Esophagus squamous epithelium (tissue), 4 donors: ENCODE data around the gene CELF4.

Experiments used
- POLR2A ChIP-seq, 4 donors: fragments of 450-650 bp; IDR thresholded peaks; one replicate each; pipeline ENCODE4 v1.6.1; 2017; ENCODE audit warnings: antibody characterized with exemption in 4 of 4, mild to moderate bottlenecking in 4 of 4, moderate library complexity in 3 of 4
- TF ChIP-seq, protein P1 (sequence below), 6 experiments: fragments of 450-650 bp in 4 of 6; fragments of 200-600 bp in 2 of 6; sonication (generic) in 2 of 6; IDR thresholded peaks; one replicate each; pipeline ENCODE4 v1.5.1; 2016 to 2019; ENCODE audit warnings: antibody characterized with exemption in 6 of 6, mild to moderate bottlenecking in 4 of 6, moderate library complexity in 4 of 6

DNA sequence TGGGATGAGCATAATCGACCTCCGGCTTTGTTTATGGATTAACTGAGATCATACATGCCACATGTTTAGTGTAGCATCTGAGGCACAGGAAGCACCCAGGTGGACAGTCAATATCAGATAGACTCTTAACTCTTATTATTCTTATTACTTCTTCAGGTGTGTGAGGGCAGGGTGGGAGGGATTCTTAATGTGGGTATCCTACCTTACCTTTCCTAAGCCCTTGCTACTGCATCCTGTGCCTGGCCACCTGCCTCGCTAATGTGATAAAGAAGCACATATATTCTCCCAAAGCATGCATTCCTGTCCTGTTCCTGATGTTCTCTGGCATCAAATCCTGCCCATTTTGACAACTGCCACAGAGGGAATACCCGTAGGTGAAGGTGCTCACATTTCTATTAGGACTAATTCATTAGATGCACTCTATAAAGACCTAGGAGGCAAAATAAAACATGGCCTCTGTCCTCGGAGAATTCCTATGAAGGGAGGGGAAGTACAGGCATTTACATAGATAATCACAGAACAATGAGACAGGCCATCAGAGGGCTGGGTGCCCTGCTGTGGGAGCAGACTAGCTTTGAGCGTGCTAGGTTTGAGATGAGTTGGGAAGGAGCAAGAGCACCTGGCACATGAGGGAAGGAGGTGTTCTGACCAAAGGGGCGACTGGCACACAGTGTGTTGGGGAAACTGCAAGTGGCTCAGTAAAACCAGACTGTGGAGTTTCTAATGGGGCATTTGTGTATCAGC, 19.5 kb upstream of the CELF4 start:
- no peak for TF ChIP-seq POLR2A (IDR thresholded peaks at IDR 0.05)
- TF ChIP-seq, protein P1, sequence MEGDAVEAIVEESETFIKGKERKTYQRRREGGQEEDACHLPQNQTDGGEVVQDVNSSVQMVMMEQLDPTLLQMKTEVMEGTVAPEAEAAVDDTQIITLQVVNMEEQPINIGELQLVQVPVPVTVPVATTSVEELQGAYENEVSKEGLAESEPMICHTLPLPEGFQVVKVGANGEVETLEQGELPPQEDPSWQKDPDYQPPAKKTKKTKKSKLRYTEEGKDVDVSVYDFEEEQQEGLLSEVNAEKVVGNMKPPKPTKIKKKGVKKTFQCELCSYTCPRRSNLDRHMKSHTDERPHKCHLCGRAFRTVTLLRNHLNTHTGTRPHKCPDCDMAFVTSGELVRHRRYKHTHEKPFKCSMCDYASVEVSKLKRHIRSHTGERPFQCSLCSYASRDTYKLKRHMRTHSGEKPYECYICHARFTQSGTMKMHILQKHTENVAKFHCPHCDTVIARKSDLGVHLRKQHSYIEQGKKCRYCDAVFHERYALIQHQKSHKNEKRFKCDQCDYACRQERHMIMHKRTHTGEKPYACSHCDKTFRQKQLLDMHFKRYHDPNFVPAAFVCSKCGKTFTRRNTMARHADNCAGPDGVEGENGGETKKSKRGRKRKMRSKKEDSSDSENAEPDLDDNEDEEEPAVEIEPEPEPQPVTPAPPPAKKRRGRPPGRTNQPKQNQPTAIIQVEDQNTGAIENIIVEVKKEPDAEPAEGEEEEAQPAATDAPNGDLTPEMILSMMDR (IDR thresholded peaks at IDR 0.05): no peak
